Karpas-422 (cell line): ENCODE measurements around the gene GART. TPM values are rescaled to one million over a fixed set of nuclear protein-coding genes. Genes with fewer than 3 reads are reported as not detected.
"Not testable (repeated sequence)": the region's sequence is repeated elsewhere in the genome, so short reads cannot be mapped to it uniquely, and the experiment has no call there.

Experiments
- DNase-seq: peaks from one replicate; pipeline ENCODE4 v3.0.0-alpha.2; 2015
- H2AFZ ChIP-seq: fragments of 200-600 bp; sonication (generic); 2 replicates; pipeline ENCODE4 v1.6.1; 2014; ENCODE audit warnings: antibody characterized with exemption, low read length, mixed read lengths
- H3K27ac ChIP-seq: fragments of 200-600 bp; sonication (generic); 2 replicates; pipeline ENCODE4 v1.5.1; 2014; ENCODE audit warnings: mild to moderate bottlenecking, low read length, moderate library complexity
- H3K27me3 ChIP-seq: fragments of 200-600 bp; sonication (generic); 2 replicates; pipeline ENCODE4 v1.6.1; 2014; ENCODE audit warnings: low read length, mixed read lengths
- H3K36me3 ChIP-seq: fragments of 200-600 bp; sonication (generic); 2 replicates; pipeline ENCODE4 v1.6.1; 2014; ENCODE audit warnings: low read length, mixed read lengths; ENCODE audit not compliant: insufficient read depth
- H3K4me1 ChIP-seq: fragments of 200-600 bp; sonication (generic); 2 replicates; pipeline ENCODE4 v1.6.1; 2014; ENCODE audit warnings: mild to moderate bottlenecking, low read length, mixed read lengths
- H3K4me2 ChIP-seq: fragments of 200-600 bp; sonication (generic); 2 replicates; pipeline ENCODE4 v1.6.1; 2014; ENCODE audit warnings: low read length, low read depth, mild to moderate bottlenecking; ENCODE audit not compliant: poor library complexity, severe bottlenecking
- H3K4me3 ChIP-seq: fragments of 200-600 bp; sonication (generic); 2 replicates; pipeline ENCODE4 v1.5.1; 2014; ENCODE audit warnings: mild to moderate bottlenecking, antibody characterized with exemption, low read length, mixed read lengths
- H3K79me2 ChIP-seq: fragments of 200-600 bp; sonication (generic); 2 replicates; pipeline ENCODE4 v1.6.1; 2014; ENCODE audit warnings: mild to moderate bottlenecking, low read length, mixed read lengths
- H3K9ac ChIP-seq: fragments of 200-600 bp; sonication (generic); 2 replicates; pipeline ENCODE4 v1.6.0; 2014; ENCODE audit warnings: low read length
- H3K9me2 ChIP-seq: fragments of 200-600 bp; sonication (generic), shearing (Covaris generic); replicated peaks from 2 replicates; pipeline ENCODE4 v1.6.0; 2014; ENCODE audit warnings: mild to moderate bottlenecking, low read length, moderate library complexity; ENCODE audit not compliant: insufficient read depth
- H3K9me3 ChIP-seq: fragments of 300-700, 200-600 bp; sonication (generic); 2 replicates; pipeline ENCODE4 v1.6.1; 2014; ENCODE audit warnings: low read length, mixed read lengths
- H4K20me1 ChIP-seq: fragments of 200-600 bp; sonication (generic); 2 replicates; pipeline ENCODE4 v1.6.1; 2014; ENCODE audit warnings: mild to moderate bottlenecking, antibody characterized with exemption, low read length, low read depth; ENCODE audit not compliant: insufficient read depth
- total RNA-seq: library from RNA; depleted of rRNA; stranded (reverse); fragments of >200 nt; shearing (Covaris generic); gene quantifications from 2 replicates; pipeline ENCODE4 v1.2.3, GENCODE V29; 2014; ENCODE audit warnings: low replicate concordance

GART gene
- total RNA-seq, 1 experiment from 2014 or later = 117 TPM

- Histone ChIP-seq H3K4me3 (no peak overlapping the region), H3K9ac (no peak overlapping the region), H3K4me2 (no peak overlapping the region), H3K4me1 (no peaks in the 10 kb centered on the region), H3K79me2 (no peaks in the 10 kb centered on the region), H2AFZ (no peak overlapping the region), H4K20me1 (no peaks in the 10 kb centered on the region), H3K27me3 (no peaks in the 10 kb centered on the region), H3K9me2 (no peaks in the 10 kb centered on the region), H3K36me3 (peaks cover 72% of the 10 kb centered on the region), H3K27ac (no peak overlapping the region), H3K9me3 (no peaks in the 10 kb centered on the region)
- no peak for DNase-seq
These were observed 27.7 kb downstream of the GART start for GRCh38 chr21:33514229-33514628.

- Histone ChIP-seq H3K4me3 (no peak overlapping the region), H3K27ac (no peak overlapping the region), H3K9ac (no peak overlapping the region), H3K4me2 (no peak overlapping the region), H3K9me2 (no peaks in the 10 kb centered on the region), H3K4me1 (no peaks in the 10 kb centered on the region), H3K36me3 (peaks cover 76% of the 10 kb centered on the region), H3K79me2 (no peaks in the 10 kb centered on the region), H3K9me3 (no peaks in the 10 kb centered on the region), H3K27me3 (no peaks in the 10 kb centered on the region), H4K20me1 (no peaks in the 10 kb centered on the region), H2AFZ (no peak overlapping the region)
- no peak for DNase-seq
These were observed 29.4 kb downstream of the GART start for GRCh38 chr21:33512481-33512880.

- no peak overlapping the region for H3K4me2 ChIP-seq
- no peak overlapping the region for H2AFZ ChIP-seq
- no peaks in the 10 kb centered on the region for H3K79me2 ChIP-seq
- DNase-seq = no peak
- H3K9ac ChIP-seq = no peak overlapping the region
- no peak overlapping the region for H3K4me3 ChIP-seq
- no peaks in the 10 kb centered on the region for H4K20me1 ChIP-seq
- no peaks in the 10 kb centered on the region for H3K4me1 ChIP-seq
- H3K27me3 ChIP-seq = no peaks in the 10 kb centered on the region
- H3K27ac ChIP-seq = no peak overlapping the region
- H3K9me2 ChIP-seq = no peaks in the 10 kb centered on the region
- no peaks in the 10 kb centered on the region for H3K9me3 ChIP-seq
- H3K36me3 ChIP-seq = peaks cover 76% of the 10 kb centered on the region
These were observed 30.3 kb downstream of the GART start for GRCh38 chr21:33511639-33512038.

GRCh38 chr21:33510826-33511225, 31.1 kb downstream of the GART start:
- Histone ChIP-seq H3K36me3 (peaks cover 76% of the 10 kb centered on the region), H2AFZ (no peak overlapping the region), H4K20me1 (no peaks in the 10 kb centered on the region), H3K4me3 (no peak overlapping the region), H3K4me1 (no peaks in the 10 kb centered on the region), H3K9ac (no peak overlapping the region), H3K27me3 (no peaks in the 10 kb centered on the region), H3K9me2 (no peaks in the 10 kb centered on the region), H3K4me2 (no peak overlapping the region), H3K9me3 (no peaks in the 10 kb centered on the region), H3K79me2 (no peaks in the 10 kb centered on the region), H3K27ac (no peak overlapping the region)
- DNase-seq = no peak

- not testable (repeated sequence) for H3K27me3 ChIP-seq, H3K9me2 ChIP-seq, H3K4me1 ChIP-seq, H3K79me2 ChIP-seq, H3K9me3 ChIP-seq, H3K9ac ChIP-seq, H3K27ac ChIP-seq, DNase-seq, H3K4me2 ChIP-seq, H3K4me3 ChIP-seq, H4K20me1 ChIP-seq, H2AFZ ChIP-seq
- peaks cover 79% of the 10 kb centered on the region for H3K36me3 ChIP-seq
These were observed 34.9 kb downstream of the GART start for GRCh38 chr21:33507003-33507402.

- H2AFZ ChIP-seq = no peak overlapping the region
- H3K9ac ChIP-seq = no peak overlapping the region
- H3K27ac ChIP-seq = no peak overlapping the region
- H3K27me3 ChIP-seq = no peaks in the 10 kb centered on the region
- no peak overlapping the region for H3K4me2 ChIP-seq
- no peaks in the 10 kb centered on the region for H3K9me2 ChIP-seq
- no peaks in the 10 kb centered on the region for H3K9me3 ChIP-seq
- H3K4me1 ChIP-seq = no peaks in the 10 kb centered on the region
- H4K20me1 ChIP-seq = no peaks in the 10 kb centered on the region
- H3K36me3 ChIP-seq = peaks cover 68% of the 10 kb centered on the region
- no peaks in the 10 kb centered on the region for H3K79me2 ChIP-seq
- H3K4me3 ChIP-seq = no peak overlapping the region
- DNase-seq = no peak
These were observed 36.1 kb downstream of the GART start for GRCh38 chr21:33505833-33506232.

GRCh38 chr21:33496345-33496744, 45.6 kb downstream of the GART start:
- Histone ChIP-seq H2AFZ (no peak overlapping the region), H4K20me1 (no peaks in the 10 kb centered on the region)

GRCh38 chr21:33495743-33496142, 46.2 kb downstream of the GART start:
- Histone ChIP-seq H3K36me3 (no peaks in the 10 kb centered on the region), H3K4me2 (no peak overlapping the region), H3K9me3 (no peaks in the 10 kb centered on the region), H2AFZ (no peak overlapping the region), H3K27me3 (no peaks in the 10 kb centered on the region), H3K9ac (no peak overlapping the region), H3K9me2 (no peaks in the 10 kb centered on the region), H3K27ac (no peak overlapping the region), H3K4me1 (peaks cover 9% of the 10 kb centered on the region), H3K4me3 (no peak overlapping the region), H3K79me2 (no peaks in the 10 kb centered on the region), H4K20me1 (no peaks in the 10 kb centered on the region)
- DNase-seq = no peak

More at GRCh38 chr21:33496345-33496744, 45.6 kb downstream of the GART start:
- DNase-seq = peak; percentile 59
- no peak overlapping the region for H3K4me3 ChIP-seq
- peaks cover 5% of the 10 kb centered on the region for H3K4me1 ChIP-seq
- no peak overlapping the region for H3K9ac ChIP-seq
- no peaks in the 10 kb centered on the region for H3K27me3 ChIP-seq
- H3K36me3 ChIP-seq = no peaks in the 10 kb centered on the region
- no peaks in the 10 kb centered on the region for H3K9me2 ChIP-seq
- H3K4me2 ChIP-seq = no peak overlapping the region
- no peaks in the 10 kb centered on the region for H3K9me3 ChIP-seq
- H3K79me2 ChIP-seq = no peaks in the 10 kb centered on the region
- H3K27ac ChIP-seq = no peak overlapping the region

- Histone ChIP-seq H4K20me1 (no peaks in the 10 kb centered on the region), H3K4me1 (peaks cover 11% of the 10 kb centered on the region), H3K36me3 (no peaks in the 10 kb centered on the region), H3K4me2 (no peak overlapping the region), H3K27me3 (no peaks in the 10 kb centered on the region), H3K9ac (no peak overlapping the region), H3K9me2 (no peaks in the 10 kb centered on the region), H3K4me3 (no peak overlapping the region), H3K9me3 (no peaks in the 10 kb centered on the region), H3K27ac (no peak overlapping the region), H2AFZ (no peak overlapping the region), H3K79me2 (no peaks in the 10 kb centered on the region)
- no peak for DNase-seq
These were observed 48.2 kb downstream of the GART start for GRCh38 chr21:33493756-33494155.
